ENCODE measurements around the gene SS18L1. TPM values are rescaled to one million over a fixed set of nuclear protein-coding genes. Genes with fewer than 3 reads are reported as not detected.

The SS18L1 gene
- total RNA-seq, 1 experiment from 2014 or later = 17.9 TPM

GRCh38 chr20:62119591-62120364, 23.8 kb upstream of the SS18L1 start:
- Histone ChIP-seq H3F3A (ENCODE audit: low read length, unreplicated experiment) (no peaks in the 10 kb centered on the region), H3K9ac (ENCODE audit: low read length) (no peak overlapping the region), H3K36me3 (ENCODE audit: low read depth, low read length) (no peaks in the 10 kb centered on the region), H3K4me3 (ENCODE audit: low read length) (no peak overlapping the region), H3K27me3 (ENCODE audit: low read length) (no peaks in the 10 kb centered on the region), H4K20me1 (ENCODE audit: low read length) (peaks cover 13% of the 10 kb centered on the region), H3K9me3 (ENCODE audit: low read length) (no peaks in the 10 kb centered on the region), H3K79me2 (ENCODE audit: low read length) (peaks cover 20% of the 10 kb centered on the region), H3K4me2 (ENCODE audit: low read length) (no peak overlapping the region), H3K4me1 (ENCODE audit: insufficient read depth, low read length) (peaks cover 14% of the 10 kb centered on the region; the same call in 1 of the 2 replicates), H3K9me2 (replicated peaks; ENCODE audit: low read length) (no peaks in the 10 kb centered on the region), H3K27ac (ENCODE audit: low read length) (no peak overlapping the region), H2AFZ (ENCODE audit: low read length) (no peak overlapping the region)
- DNase-seq (no peak), ATAC-seq (no peak)
- CTCF ChIA-PET = no interaction called here
- POLR2A ChIA-PET (ENCODE audit: unreplicated experiment) = no interaction called here
- TF ChIP-seq, protein P1, sequence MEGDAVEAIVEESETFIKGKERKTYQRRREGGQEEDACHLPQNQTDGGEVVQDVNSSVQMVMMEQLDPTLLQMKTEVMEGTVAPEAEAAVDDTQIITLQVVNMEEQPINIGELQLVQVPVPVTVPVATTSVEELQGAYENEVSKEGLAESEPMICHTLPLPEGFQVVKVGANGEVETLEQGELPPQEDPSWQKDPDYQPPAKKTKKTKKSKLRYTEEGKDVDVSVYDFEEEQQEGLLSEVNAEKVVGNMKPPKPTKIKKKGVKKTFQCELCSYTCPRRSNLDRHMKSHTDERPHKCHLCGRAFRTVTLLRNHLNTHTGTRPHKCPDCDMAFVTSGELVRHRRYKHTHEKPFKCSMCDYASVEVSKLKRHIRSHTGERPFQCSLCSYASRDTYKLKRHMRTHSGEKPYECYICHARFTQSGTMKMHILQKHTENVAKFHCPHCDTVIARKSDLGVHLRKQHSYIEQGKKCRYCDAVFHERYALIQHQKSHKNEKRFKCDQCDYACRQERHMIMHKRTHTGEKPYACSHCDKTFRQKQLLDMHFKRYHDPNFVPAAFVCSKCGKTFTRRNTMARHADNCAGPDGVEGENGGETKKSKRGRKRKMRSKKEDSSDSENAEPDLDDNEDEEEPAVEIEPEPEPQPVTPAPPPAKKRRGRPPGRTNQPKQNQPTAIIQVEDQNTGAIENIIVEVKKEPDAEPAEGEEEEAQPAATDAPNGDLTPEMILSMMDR (conservative IDR thresholded peaks at IDR 0.05; ENCODE audit: low read depth, low read length) = no peak
- TF ChIP-seq EZH2 (IDR thresholded peaks at IDR 0.05; ENCODE audit: low read length, unreplicated experiment) (no peak), EZH2phosphoT487 (IDR thresholded peaks at IDR 0.05; ENCODE audit: borderline replicate concordance, low read length) (no peak)
- no TSS peak for BruUV-seq (replicated peaks)
- intact Hi-C loops (cut with micrococcal nuclease) = loop anchor here (5.0 kb wide), 1 partner anchor 107 kb away; no protein-coding TSS in a partner anchor

GRCh38 chr20:62120365-62120762, 23.2 kb upstream of the SS18L1 start:
- Histone ChIP-seq H3K79me2 (ENCODE audit: low read length) (peaks cover 21% of the 10 kb centered on the region), H3K9me3 (ENCODE audit: low read length) (no peaks in the 10 kb centered on the region), H3K4me3 (ENCODE audit: low read length) (no peak overlapping the region), H3F3A (ENCODE audit: low read length, unreplicated experiment) (no peaks in the 10 kb centered on the region), H3K9me2 (replicated peaks; ENCODE audit: low read length) (no peaks in the 10 kb centered on the region), H2AFZ (ENCODE audit: low read length) (no peak overlapping the region), H3K27me3 (ENCODE audit: low read length) (no peaks in the 10 kb centered on the region), H3K27ac (ENCODE audit: low read length) (no peak overlapping the region), H3K4me2 (ENCODE audit: low read length) (no peak overlapping the region), H3K9ac (ENCODE audit: low read length) (no peak overlapping the region), H3K36me3 (ENCODE audit: low read depth, low read length) (peaks cover 4% of the 10 kb centered on the region; the same call in 1 of the 2 replicates), H4K20me1 (ENCODE audit: low read length) (peaks cover 13% of the 10 kb centered on the region), H3K4me1 (ENCODE audit: insufficient read depth, low read length) (peaks cover 14% of the 10 kb centered on the region; the same call in 1 of the 2 replicates)
- DNase-seq (no peak), ATAC-seq (no peak)
- BruUV-seq (replicated peaks) = no TSS peak
- intact Hi-C loops (cut with micrococcal nuclease) = loop anchor here (5.0 kb wide), 1 partner anchor 108 kb away; no protein-coding TSS in a partner anchor
- CTCF ChIA-PET = no interaction called here
- TF ChIP-seq EZH2phosphoT487 (IDR thresholded peaks at IDR 0.05; ENCODE audit: borderline replicate concordance, low read length) (no peak), EZH2 (IDR thresholded peaks at IDR 0.05; ENCODE audit: low read length, unreplicated experiment) (no peak)
- TF ChIP-seq, protein P1 (conservative IDR thresholded peaks at IDR 0.05; ENCODE audit: low read depth, low read length) = no peak
- POLR2A ChIA-PET (ENCODE audit: unreplicated experiment) = no interaction called here
